Fibroblast of mammary gland (primary cell): ENCODE measurements around the gene AFG3L2.
A peak's percentile ranks its signal among the peaks of the same experiment; 100 is the strongest.

Experiments
- DNase-seq: peaks from one replicate; pipeline ENCODE4 v3.0.0-alpha.2; 2010; ENCODE audit warnings: low read depth
- H3K4me3 ChIP-seq: 2 replicates; pipeline ENCODE4 v1.5.1; 2011; ENCODE audit warnings: low read depth, mild to moderate bottlenecking, low read length, moderate library complexity; ENCODE audit not compliant: control insufficient read depth
- TF ChIP-seq, protein P1 (sequence below): conservative IDR thresholded peaks from 2 replicates; pipeline ENCODE4 v1.5.1; 2011; ENCODE audit warnings: low read depth, low read length, inconsistent platforms; ENCODE audit not compliant: control insufficient read depth, insufficient read depth

The AFG3L2 gene

DNA sequence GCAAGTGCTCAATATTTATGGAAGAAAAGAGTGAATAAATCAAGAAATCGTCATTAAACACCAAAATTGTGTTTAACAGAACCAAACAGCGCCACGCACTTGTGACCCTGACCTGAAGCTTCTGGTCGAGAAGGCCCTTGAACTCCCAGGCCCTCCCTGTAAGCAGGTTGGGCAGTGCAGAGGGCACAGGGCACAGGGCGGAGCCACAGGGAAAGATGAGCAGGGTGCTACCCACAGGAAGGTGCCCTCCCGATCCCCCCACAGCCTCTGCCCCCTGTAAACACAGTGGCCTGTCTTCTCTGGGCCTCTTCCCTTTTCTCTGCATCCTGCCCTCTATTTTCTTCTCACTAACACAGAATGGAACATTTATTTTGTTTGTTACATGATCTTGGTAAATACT is 85.9 kb downstream of the AFG3L2 start:
- no peak for DNase-seq
- H3K4me3 ChIP-seq: no peak overlapping the region
- TF ChIP-seq, protein P1, sequence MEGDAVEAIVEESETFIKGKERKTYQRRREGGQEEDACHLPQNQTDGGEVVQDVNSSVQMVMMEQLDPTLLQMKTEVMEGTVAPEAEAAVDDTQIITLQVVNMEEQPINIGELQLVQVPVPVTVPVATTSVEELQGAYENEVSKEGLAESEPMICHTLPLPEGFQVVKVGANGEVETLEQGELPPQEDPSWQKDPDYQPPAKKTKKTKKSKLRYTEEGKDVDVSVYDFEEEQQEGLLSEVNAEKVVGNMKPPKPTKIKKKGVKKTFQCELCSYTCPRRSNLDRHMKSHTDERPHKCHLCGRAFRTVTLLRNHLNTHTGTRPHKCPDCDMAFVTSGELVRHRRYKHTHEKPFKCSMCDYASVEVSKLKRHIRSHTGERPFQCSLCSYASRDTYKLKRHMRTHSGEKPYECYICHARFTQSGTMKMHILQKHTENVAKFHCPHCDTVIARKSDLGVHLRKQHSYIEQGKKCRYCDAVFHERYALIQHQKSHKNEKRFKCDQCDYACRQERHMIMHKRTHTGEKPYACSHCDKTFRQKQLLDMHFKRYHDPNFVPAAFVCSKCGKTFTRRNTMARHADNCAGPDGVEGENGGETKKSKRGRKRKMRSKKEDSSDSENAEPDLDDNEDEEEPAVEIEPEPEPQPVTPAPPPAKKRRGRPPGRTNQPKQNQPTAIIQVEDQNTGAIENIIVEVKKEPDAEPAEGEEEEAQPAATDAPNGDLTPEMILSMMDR: no peak

DNA sequence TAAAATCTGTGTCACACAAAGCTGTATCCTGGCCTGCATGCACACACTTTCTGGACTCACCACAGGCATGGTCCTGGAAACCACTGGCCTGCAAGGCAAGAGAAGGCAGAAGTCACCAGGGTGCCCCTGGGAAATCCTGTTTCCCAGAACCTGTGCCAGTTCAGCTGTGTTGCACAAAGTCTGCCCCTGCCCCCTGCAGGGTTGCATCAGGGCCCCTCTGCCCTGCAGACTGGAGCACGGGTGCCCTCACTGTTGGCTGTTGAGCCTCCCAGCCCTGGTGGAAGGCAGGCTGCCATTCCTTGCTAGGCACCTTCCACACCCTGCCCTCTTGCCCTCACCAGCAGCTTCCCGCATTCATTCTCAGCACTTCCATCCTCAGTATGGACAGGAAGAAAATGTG is 86.9 kb downstream of the AFG3L2 start:
- no peak overlapping the region for H3K4me3 ChIP-seq
- TF ChIP-seq, protein P1: no peak
- DNase-seq: no peak

DNA sequence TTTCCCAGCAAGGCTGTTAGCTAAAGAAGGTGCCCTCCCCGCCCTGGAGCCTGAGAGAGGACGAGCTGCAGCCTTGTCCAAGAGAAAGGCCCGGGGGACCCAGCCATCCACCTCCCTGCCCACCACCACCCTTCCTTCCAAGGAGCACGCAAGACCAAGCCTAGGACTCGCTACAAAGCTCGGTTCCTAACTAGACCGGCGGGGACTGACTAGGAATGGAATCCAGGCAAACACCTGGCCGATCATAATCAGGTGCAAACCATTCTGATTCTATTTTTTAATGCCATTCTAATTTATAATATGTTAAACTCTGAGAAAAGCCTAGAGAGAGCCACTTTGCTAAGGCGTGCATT is 88.6 kb downstream of the AFG3L2 start:
- no peak for DNase-seq
- TF ChIP-seq, protein P1: no peak
- H3K4me3 ChIP-seq: peak overlapping the region; percentile 51

DNA sequence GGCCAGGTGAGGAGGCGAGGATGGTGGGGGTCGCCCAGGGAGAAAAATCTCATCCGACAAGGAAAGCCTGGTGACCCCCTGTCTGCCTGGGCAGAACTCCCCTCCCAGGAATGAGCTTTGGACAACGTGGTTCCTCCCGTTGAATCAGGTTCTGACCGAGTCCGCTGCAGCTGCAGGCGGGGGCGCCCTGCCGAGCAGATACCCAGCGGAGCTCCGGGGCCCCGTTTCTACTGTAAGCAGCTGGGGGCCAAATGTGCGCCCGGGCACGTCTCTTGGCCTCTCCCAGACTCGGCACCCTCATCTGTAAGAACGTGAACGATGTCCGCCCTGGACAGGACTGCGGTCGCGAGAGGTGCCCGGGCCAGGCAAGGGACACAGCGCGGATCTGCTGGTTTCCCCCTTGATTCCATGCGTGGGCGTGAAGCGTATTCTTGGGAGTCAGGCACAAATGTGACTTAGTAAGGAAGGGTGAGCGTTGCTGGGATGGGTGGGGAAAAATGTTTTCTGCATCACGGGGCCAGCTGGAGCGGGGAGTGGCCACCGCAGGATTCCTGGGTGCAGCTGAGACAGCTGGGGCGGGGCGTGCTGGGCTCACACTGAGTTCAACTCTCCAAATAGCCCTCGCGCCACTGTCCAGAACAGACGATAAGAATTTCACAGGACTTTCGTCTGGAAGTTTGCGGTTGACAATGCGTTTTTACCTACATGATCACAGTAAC is 89.2 kb downstream of the AFG3L2 start:
- peak; percentile 92 for DNase-seq
- TF ChIP-seq, protein P1: no peak
- peak overlapping the region; percentile 51 for H3K4me3 ChIP-seq

DNA sequence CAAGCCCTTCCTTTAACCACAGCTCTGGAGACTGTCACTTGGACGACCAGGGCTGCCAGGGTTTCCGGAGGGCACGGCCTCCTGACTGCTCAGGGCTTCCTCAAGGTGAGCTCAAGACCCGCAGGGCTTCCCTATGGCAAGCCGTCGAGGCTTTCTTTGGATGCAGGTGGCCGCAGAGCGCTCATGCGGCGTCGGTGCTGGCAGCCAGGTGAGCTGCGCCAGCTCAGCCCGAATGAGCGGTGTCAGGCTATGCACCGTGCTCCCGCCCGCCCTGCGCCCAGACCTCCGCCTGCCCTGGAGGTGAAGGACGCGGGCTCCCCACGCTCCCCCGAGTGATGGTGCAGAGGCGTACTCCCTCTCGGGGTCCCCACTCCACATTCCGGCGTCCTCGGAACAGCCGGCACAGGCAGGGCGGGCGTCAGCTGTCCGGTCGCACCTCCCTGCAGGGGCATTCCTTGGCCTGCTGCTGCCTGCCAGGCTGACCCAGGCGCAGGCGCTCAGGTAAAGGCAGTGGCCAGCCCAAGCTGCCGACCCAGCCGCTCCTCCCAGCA is 89.8 kb downstream of the AFG3L2 start:
- peak overlapping the region; percentile 51 for H3K4me3 ChIP-seq
- no peak for DNase-seq
- TF ChIP-seq, protein P1: no peak

DNA sequence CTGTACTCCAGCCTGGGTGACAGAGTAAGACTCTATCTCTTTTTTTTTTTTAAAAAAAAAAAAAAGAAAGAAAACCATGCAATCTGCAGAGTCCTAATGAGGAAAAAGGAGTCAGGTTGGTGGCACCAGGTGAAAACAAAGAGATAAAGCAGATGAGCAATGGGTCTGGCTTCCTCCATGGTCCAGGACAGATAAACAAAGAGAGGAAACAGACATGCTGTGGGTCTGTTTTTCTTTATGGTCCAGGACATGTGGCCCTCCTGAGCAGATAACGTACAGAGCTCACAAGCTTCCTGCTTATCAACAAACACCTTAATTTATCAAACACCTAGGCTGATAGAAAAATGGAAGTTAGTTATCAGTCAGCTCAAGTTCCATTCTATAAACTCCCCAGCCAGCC is 93.4 kb downstream of the AFG3L2 start:
- H3K4me3 ChIP-seq: no peak overlapping the region
- TF ChIP-seq, protein P1: no peak
- DNase-seq: no peak
